Suppressor macrophage treated with lipopolysaccharide for 4 hours (primary cell): ENCODE results near the gene PRDM15.
"Not testable (repeated sequence)": the region's sequence is repeated elsewhere in the genome, so short reads cannot be mapped to it uniquely, and the experiment has no call there.

ENCODE experiments used
- DNase-seq: peaks from one replicate; pipeline ENCODE4 v3.0.0-alpha.2; 2020

PRDM15 gene

DNA sequence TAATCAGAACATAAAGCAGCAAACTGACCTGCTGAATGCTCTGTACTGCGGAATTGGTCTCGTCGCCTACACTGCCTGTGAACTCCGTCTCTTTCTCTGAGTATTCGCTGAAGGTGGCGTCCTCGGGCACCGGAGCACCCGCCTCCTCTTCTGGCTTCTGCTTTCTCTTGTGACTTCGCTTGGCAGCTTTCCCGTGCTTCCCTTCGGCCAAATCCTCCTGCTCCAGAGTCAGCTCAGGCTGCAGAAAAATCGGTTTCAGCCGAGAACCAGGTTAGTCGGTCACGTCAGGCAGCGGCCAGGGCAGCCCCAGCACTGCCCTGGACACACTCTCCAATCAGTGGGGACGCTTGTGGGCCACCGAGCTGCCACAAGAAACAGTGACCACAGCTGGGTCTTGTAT is 76.5 kb downstream of the PRDM15 start:
- DNase-seq, result peak; percentile 23

DNA sequence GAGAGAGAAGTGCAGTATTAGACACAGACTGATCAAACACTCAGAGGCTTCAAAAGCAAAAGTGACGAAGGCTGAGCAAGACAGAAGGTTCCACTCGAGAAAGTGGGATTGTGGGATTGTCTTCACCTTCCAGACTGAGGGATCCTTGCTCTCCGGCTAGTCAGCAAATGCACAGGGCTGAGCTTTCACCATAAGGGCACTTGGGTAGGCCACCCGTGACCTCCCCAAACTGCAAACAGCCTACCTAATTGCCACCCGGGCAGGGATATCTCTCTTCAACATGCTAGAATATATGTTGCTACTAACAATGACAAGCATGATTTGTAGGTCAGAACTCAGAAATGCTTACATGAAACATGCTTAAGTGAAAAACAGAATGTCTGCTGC is 77.0 kb downstream of the PRDM15 start:
- DNase-seq, result peak; percentile 22

DNA sequence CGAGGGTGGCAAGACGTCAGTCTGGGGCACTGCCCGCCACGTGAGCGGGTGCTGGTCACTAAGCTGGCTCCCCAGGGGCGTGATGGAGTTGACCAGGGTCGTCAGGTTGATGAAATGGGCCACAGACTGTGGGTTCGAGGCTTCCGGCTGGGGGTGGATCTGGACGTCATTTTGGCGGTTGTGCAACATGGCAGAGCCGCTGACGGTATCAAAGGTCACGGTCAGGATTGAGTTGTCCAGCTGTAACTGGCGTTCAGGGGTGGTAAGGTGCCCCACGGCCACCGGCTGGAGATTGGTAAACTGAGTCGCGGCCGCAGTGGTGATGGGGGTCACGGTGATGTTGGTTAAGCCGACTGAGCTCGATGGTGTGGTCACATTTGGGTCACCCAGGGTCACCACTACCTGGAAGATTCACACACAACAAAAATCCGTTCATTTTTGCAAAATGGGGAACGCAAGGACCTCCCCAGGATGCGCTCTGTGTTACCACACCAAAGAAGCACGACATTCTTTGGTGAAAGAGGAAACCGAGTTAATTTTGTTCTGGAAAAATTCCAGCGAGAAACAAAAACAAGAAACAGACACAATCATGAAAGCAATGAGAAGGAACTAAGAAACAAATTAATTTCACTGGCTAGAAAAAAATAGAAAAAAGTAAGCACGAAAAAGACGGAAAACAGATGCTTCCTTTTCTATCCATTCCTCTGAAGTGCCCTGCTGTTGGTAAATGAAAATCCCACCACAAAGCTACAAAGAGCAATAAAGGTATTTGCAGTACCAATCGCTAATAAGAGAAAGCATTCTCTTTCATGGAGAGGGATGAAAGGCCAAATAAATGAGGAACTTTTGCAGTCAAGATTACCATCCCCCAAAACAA is 77.6 kb downstream of the PRDM15 start:
- peak; percentile 30 for DNase-seq

DNA sequence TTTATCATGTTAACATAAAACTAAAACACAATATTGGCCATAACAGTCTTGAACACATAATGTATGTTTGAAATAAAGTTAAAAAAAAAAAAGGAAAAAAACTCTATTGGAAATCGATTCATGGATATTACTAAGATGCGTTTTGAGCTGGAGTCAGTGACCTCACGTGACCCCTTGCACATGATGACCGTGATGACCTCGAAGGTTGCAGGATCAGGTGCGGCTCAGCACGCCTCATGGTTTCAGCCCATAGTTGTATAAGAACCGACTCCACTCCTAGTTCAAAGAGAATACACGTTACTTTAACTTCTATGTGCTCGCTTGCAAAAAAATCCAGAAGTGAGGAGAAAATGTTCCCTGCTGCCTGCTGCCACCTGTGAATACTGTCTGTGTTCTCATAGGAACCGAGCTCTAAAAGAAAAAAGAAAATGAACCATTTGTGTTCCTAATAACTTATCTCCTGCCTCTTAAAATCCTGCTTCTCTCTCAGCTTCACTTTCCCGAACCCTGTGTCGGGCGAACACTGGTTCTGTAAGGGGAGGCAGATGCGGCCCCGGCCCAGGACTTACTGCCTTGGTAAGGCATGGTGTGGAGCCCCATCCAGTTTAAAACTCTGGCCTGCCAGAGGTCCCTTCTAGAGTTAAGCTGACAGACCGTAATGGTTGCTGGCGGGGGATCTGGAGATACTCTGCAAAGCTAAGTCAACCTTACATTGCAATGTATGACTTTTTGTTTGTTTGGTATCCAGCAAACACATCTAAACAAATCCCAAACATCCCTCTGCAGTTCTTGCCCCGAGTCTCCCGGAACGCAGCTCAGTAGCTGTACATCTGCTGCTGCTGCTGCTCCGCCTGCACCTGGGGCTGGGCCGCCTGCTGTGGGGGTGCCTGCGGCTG is 78.5 kb downstream of the PRDM15 start:
- DNase-seq, result no peak

DNA sequence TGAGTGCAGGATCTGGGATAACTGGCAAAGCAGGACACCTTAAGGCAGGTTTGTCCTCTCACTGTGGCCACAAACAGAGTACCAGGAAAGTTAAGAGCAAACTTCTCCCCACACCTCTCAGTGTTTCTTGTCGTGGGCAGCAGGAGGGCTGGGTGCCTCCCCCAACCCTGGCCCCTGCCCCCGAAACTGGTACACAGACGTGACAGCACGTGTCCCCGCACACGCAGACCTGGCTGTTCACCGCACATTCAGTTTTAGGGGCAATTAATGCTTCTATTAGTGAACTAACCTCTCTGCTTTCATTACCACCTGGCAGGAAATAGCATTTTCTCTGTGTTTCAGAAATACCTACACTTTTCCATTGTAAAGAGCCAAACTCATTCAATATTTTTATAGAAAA is 79.4 kb downstream of the PRDM15 start:
- DNase-seq, result no peak

DNA sequence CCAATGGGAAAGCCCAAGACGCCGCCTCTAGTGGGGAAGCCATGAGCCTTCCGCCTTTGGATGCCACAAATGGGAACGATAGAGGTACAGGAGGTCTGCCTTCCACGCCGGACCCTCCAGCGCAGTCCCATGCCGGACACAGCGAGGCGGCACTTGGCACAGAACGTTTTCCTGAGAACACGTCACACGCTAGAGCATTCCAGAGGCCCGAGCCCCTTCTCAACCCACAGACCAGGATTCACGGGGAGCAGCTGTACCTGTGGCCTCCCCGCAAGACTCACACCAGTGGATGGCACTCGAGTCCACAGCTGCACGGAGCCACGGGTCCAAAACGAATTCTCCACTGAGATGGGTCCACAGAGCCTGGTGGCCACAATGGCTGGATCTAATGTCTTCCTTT is 80.8 kb downstream of the PRDM15 start:
- no peak for DNase-seq

DNA sequence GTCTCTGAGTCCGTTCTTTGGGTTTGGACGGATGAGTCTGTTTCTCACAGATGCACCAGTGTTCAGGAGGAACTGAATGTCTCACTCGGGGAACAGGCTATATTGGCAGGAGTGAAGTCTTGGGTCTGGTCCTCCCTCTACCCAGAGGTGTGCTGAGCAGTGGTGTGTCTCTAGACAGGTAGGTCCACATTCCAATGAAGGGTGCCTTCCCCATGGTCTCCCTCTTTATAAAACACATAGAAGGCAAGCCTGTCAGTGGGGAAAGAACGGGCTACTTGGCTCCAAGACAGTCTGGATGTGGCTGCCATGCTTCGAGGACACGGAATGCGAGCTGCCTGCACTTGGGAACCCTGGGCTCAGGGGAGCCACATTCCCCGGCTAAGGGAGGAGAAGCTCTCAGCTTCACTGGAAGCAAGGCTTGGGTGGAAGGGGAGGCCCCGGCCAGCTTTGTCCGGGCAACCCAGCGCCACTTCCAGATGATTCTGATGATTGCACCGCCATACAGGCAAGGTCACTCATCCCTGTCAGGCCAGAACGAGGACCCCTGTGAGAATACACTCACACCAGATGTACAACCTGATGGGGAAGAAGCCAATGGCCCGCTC is 82.6 kb downstream of the PRDM15 start:
- DNase-seq, result no peak

DNA sequence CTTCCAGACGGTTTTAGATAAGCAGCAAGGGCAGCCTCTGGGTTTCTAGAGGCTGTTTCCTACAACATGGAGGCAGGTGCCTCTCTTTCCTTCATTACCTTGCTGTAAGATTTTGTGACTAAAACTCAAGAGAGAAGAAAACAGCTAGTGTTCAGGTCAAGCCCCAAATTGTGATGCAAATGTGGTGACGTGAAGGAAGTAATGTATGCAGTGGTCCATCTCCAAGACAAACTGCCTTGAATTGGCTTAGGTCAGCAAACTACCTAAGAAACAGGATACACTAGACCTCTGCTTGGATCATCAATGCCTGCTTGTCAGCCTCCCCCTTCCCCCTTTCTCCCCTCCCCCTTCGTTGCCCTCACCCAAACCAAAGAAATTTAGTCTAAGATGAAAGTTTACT is 83.4 kb downstream of the PRDM15 start:
- DNase-seq, result no peak

DNA sequence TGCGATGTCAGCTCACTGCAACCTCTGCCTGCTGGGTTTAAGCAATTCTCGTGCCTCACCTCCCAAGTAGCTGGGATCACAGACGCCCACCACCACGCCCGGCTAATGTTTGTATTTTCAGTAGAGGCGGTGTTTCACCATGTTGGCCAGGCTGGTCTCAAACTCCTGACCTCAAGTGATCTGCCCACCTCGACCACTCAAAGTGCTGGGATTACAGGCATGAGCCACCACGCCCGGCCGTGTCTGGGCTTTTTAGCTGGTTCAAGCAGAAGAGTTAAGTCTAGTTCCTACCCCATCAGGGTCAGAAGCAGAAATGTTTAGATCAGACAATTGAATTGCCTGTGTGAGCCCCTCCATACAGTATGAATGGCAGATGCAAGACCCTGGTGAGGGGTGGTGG is 84.5 kb downstream of the PRDM15 start:
- no peak for DNase-seq

DNA sequence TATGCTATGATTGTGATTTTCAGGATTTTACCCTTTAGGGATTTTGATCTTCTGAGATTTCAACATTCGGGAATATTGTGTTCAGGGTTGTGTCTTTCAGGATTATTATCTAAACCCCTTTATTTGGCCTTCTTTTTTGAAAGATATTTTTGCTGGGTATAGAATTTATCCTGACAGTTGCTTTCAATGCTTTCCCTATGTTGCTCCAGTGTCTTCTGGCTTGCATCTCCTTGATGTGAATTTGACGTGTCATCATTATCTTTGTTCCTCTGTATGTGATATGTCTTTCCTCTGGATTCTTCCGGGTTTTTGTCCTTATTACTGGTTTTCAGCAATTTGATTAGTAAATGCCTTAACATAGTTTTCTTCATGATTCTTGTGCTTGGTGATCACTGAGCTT is 86.4 kb downstream of the PRDM15 start:
- DNase-seq, result no peak

DNA sequence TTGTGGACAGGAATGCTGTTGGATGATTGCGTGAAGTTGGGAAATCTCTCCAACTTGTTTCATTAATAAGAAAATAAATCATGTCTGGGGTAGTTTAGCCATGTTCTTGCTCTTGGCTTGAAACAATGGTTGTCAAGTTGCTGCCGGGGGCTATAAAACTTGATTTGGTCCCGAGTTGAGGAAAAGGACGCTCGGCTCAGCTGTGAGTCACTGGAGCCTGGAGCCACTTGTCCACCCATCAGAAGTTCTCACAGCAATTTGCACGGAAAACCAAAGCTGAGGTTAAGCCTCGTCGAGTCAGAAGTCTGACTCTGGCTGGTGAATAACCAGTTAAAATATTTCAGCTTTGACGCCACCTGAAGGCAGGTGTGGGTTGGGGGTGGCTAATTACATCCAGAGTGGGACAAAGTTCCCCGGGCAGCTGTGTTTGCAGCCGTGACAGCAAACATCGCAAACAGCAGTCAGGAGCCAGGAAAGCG is 92.6 kb downstream of the PRDM15 start:
- DNase-seq, result no peak

DNA sequence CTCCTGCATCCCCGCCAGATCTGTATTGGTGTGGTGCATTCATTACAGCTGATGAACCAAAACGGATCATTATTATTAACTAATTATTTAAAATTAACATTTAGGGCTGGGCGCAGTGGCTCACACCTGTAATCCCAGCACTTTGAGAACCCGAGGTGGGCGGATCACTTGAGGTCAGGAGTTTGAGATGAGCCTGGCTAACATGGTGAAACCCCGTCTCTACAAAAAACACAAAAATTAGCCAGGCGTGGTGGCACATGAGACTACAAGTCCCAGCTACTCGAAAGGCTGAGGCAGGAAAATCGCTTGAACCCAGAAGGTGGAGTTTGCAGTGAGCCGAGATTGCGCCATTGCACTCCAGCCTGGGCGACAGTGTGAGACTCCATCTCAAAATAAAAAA is 93.9 kb downstream of the PRDM15 start:
- not testable (repeated sequence) for DNase-seq

DNA sequence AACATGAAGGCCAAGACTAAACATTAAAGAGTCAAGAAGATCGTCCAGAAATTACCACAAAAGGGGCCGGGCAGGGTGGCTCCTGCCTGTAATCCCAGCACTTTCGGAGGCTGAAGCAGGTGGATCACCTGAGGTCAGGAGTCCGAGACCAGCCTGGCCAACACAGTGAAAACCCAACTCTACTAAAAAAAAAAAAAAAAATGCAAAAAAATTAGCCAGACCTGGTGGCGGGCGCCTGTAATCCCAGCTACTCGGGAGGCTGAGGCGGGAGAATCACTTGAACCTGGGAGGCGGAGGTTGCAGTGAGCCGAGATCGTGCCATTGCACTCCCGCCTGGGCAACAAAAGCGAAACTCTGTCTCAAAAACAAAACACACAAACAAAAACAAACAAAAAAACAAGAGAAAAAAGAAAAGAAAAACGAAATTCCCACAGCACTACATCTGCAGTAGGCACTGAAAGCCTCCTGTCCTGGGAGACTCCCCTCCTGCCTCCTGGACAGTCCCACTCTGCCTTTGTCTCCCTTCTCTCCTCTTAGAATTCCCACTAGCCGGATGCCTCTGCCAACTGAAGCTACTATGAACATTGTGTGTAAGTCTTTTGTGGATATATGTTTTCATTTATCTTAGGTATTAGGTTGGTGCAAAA is 94.6 kb downstream of the PRDM15 start:
- DNase-seq, result no peak

DNA sequence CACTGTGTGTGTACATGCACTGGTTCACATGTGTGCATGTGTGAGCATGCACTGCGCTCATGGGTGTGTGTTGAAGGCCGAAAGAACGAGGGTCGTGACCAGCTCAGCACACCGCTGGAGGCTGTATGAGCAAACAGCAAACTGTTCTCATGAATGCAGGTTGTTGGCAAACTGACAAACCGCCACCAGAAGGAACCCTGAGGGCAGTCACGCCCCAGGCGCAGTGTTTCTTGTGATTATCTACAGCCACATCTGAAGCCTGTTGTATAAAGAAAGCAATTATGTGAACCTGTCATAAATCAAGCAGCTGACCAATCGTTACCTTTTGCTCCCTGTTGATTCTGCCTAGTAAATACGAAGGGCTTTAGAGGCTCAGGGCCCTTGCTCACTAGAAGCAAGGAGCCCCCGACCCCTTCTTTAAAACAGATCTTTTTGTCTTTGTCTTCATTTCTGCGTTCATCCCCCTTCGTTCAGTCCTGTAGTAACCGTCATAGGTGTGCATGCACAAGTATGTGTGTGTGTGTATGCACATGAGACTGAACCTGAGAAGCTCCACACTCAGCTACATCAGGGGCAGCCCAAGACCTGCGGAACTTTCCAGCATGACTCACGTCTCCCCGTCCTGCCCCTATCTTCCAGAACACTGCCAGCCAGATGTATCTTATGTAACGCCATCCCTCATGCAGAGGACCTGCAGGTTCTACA is 95.5 kb downstream of the PRDM15 start:
- DNase-seq, result no peak

DNA sequence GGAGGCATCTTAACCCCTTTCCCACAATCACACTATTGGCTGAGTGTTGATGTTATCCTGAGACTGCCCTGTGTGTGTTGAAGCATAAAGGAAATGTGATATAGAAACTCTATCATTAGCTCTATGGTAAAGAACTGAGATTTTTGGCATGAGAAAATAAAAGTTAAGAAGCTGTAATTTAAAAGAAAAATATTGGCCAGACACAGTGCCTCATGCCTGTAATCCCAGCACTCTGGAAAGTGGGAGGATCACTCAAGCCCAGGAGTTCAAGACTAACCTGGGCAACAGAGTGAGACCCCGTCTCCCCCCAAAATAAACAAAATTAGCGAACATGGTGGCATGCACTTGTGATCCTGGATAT is 98.1 kb downstream of the PRDM15 start:
- DNase-seq, result no peak

DNA sequence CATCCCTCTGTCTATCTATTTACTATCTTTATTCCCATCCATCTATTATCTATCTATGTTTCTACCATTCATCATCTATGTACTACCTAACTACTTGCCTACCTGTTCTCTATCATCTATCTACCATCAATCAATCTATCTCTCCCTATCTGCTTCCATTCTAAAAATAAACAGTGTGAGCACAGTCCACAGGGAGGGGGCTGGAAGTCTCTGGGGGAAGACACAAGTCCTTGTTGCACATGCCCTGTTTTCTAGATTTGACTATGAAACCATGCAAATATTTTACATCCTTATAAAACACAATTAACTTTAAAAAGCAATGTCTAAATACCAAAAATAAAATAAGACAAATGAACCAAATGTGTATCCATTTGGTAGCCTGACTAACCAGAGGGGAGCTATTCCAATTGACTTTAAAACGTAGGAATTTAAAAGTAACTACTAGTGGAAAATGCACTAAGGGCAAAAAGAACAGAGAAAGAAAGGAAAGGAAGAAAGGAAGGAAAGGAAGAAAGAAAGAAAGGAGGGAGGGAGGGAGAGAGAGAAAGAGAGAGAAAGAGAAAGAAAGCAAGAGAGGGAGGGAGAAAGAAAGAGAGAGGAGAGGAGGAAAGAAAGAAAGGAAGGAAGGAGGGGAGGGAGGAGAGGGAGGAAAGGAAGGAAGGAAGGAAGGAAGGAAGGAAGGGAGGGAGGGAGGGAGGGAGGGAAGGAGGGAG is 98.7 kb downstream of the PRDM15 start:
- DNase-seq, result no peak

DNA sequence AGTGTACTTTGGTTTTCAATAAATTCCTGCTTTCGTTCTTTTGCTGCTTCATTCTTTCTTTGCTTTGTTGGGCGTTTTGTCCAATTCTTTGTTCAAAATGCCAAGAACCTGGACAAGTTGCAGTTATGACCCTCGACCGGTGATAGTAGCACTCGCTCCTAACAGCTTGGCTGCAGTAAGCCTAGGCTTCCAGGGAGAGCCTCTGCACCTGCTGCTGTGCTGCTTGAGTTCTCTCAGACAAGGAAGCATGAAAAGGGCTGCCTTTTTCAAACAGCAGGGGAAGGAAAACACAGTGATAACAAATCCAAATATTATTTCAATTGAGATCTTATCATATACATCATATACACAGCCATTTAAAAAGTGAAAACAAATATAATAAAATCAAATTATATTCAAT is 99.5 kb downstream of the PRDM15 start:
- no peak for DNase-seq

DNA sequence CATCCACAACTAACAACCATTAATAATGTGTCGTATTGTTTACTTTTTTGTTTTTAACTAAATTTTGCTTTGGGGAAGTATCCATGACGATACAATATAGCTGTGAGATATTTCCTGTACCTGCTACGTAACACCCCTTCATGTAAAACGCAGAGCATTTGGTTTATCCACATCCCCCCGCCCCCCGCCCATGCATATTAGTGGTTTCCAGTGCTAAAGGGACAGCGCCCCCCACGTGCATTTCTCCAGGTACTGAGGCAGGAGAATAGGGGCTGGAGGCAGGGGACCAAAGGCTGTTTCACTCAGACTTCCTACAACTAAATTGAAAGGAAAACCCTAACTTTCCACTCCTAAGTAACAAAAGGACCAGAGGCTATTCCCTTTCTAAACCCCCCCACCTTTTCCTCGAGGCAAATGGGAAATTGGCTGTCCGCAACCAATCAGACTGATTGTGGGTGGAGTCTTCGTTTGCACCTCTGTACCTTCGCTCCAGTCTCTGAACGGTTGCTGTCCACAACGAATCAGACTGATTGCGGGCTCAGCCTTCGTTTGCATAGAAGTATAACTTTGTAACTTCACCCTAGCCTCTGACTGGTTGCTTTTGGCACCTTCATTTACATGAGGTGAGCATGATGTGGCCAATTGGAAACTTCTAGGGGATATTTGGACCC is 100.1 kb downstream of the PRDM15 start:
- DNase-seq, result no peak

DNA sequence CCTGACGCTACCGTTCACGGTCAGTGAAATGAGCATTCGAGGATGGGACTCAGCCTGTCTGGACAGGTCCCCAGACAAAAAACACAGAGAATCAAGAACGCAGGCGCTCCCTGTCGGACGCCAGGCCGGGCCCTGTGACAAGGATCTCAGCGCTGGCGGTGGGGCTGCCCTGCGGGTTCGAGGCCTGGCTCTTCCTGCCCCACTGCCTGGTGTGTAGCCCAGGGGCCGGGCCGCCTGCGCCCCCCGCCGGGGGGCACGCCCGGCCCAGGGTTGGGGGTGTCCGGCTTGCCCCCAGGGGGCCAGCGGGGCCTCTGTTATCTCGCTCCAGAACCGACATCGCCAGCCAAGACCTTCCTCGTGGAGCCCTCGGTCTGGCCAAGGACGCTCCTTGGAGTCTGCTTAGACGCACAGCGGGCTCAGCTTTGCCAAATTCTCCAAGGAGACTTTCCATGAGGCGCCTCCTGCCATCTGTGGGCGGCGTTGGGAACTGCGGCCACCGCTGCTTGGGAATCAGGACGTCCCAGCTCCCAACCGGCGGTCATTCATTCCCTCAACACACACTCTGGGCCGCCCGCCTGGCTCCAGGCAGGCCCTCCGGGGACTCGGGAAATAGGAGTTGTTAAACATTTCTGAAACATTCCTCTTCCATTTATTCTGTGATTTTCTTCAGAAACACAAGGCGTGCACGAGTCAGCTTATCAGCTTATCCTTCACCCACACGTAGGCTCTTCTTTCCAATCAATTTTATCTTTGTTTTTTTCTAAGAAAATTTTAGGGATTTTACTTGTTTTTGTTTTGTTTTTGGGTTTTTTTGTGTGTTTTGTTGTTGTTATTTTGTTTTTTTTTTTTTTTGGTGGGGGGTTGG is 101.0 kb downstream of the PRDM15 start:
- DNase-seq, result peak; percentile 73

DNA sequence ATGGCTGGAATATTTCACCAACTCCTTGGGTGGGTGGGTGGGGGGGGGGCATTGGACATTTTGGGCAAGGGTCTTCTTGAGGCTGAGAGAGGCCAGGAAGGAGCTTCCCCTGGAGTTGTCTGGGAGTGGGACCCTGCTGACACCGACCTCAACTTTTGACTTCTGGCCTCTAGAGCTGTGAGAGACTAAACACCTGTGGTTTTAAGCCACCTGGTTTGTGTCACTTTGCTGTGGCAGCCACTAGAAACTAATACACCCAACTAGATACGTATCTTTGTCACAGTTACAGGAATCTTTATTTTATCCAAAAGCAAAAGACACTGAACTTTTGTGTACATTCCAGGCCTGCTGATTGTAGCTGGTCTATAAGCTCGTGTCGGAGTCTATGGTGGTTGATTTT is 102.4 kb downstream of the PRDM15 start:
- DNase-seq, result no peak
